ENCODE results near the gene OAS1.

The OAS1 gene

DNA sequence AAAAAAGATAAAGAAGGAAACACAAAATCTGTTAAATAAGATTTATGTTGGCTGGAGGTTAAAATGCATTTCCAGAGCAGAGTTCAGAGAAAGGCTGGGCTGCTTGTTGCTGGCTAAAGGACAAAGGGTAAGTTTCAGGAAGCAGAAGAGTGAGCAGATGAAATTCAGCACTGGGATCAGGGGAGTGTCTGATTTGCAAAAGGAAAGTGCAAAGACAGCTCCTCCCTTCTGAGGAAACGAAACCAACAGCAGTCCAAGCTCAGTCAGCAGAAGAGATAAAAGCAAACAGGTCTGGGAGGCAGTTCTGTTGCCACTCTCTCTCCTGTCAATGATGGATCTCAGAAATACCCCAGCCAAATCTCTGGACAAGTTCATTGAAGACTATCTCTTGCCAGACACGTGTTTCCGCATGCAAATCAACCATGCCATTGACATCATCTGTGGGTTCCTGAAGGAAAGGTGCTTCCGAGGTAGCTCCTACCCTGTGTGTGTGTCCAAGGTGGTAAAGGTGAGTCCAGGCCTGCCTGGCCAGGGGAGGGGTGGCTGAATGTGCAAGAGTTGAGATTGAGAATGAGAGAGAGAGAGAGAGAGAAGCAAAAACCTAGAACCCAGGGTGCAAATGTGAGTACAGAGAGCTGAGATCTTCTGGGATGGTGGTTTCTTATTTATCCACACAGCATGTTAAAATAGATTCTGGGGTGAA is at the start of gene OAS1:
OAS1 (plus strand) TSS at position 251 of the 703 bp plus-strand sequence; CDS start at position 329, 78 bp downstream.
- no peak for DNase-seq (ENCODE audit: low read depth in 2 of 2)

DNA sequence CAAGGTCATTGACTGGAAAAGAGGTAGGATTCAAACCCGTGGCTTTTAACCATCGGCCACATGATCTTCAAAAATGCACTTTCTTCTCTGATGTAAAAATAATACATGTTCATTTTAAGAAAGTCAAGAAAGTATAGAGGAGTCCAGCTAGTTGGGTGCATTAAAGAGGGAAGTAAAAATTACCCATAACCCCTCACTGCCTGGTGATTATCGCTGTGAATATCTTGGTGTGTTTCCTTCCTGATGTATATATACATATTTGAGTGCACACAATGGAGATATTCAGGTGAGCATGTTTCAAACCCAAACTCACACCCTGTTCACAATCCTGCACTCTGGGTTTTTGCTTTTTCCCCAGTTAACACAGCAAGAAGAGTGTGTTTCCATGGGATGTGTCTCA is 47.5 kb upstream of the OAS1 start:
- no peak for DNase-seq (ENCODE audit: low read depth in 2 of 2)

DNA sequence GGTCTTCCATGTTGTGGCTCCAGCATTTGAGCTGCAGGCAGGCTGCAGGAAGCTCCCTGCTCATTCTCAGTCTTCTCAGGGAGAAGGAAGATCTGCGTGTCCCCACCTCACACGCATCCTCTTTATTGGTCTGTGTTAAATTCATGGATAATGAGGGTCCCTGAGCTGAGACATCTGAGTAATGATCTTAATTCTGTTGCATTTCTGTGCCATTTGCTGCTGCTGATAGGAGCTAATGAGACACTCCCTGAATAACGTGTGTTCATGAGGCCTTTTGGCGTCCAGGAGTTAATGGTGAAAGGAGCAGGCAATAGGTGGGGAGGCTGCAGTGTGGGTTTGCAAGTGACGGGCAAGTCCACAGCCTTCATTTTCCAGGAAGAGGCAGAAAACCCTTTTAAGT is 46.6 kb upstream of the OAS1 start:
- no peak for DNase-seq (ENCODE audit: low read depth in 2 of 2)

DNA sequence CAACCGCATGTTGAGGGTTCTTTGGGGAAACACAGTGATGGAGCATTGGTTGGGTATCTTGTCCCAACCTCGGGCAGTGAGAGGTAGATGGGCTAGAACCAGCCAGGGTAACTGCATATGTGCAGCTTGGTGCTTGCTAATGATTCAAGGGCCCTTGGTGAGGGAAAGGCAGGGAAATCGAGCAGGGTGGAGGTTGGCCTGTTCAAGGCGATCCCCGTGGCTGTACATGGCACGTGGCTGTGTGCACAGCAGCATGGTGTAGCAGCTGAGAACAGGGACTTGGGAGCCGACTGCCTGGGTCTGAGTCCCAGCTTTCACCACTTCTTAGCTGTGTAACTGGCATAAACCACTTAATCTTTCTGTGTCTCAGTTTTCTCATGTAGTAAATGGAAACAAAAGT is 45.5 kb upstream of the OAS1 start:
- DNase-seq (ENCODE audit: low read depth in 2 of 2), result no peak

DNA sequence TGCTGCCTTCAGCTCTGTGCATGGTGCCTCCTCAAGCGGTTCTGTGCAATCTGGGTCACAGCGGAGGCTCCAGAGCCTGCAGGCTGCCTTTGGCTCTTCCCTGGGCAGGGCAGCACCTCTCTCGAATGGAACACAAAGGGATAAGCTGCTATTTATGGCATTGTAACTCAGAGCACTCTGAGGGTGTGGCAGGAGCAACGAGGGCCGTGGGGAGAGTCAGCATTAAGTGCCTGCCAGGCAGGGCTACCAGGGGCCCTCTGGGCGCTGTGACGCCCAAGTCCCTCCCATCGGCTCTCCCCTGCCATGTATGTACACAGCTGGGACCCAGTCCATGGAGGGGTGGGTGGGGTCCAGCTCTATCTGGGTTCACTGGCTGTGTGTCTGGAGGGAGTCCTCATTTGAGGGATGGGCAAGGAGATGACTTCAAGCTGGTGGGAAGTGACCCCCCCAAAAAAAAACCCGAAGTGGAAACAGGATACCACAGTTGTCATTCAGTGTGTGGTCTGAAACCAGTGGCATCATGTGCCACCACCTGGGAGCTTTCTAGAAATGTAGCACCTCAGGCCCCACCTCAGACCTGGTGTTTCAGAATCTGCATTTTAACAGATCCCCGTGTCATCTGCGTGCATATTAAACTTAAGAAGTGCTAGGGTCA is 44.0 kb upstream of the OAS1 start:
- DNase-seq (ENCODE audit: low read depth in 2 of 2), result no peak

GRCh38 chr12:112868459-112869041 is 38.2 kb upstream of the OAS1 start:
- no peak for DNase-seq (ENCODE audit: low read depth in 2 of 2)

GRCh38 chr12:112869091-112869490 is 37.7 kb upstream of the OAS1 start:
- no peak for DNase-seq (ENCODE audit: low read depth in 2 of 2)

DNA sequence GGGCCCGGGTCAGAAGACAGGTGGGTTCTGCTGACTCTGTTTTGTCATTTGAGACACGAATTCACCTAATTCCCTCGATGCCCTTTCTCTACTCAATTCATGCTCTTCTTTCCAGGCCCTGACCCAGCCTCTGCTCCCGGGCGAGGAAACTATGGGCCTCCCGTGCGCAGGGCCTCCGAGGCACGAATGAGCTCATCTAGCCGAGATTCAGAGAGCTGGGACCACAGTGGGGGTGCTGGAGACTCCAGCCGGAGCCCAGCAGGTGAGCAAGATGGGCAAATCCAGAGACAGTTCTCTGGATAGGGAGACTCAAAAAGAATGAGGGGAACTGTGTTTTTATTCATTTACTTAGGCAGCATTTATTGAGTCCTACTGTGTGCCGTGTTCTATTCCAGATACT is 37.0 kb upstream of the OAS1 start:
- DNase-seq (ENCODE audit: low read depth in 2 of 2), result no peak

GRCh38 chr12:112870267-112870980 is 36.3 kb upstream of the OAS1 start:
- DNase-seq (ENCODE audit: low read depth in 2 of 2), result no peak

DNA sequence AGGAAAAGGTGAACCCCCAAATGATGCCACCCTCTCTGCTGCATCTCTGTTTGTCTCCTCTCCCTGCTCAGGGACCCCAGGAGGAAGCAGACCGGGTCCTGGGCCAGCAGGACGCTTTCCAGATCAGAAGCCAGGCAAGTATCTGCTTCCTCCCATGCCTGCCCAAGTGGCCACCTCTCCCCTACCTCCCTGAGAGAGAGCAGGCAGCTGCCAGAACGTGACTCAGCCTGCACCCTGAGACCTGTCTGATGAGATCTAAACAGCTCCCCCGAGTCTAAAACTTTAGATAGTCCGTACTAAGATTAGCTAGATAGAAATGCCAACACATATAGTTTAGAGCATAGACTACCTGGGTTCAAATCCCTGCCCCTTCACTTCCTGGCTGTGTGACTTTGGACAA is 31.2 kb upstream of the OAS1 start:
- DNase-seq (ENCODE audit: low read depth in 2 of 2), result no peak

GRCh38 chr12:112876506-112876905 is 30.3 kb upstream of the OAS1 start:
- no peak for DNase-seq (ENCODE audit: low read depth in 2 of 2)

DNA sequence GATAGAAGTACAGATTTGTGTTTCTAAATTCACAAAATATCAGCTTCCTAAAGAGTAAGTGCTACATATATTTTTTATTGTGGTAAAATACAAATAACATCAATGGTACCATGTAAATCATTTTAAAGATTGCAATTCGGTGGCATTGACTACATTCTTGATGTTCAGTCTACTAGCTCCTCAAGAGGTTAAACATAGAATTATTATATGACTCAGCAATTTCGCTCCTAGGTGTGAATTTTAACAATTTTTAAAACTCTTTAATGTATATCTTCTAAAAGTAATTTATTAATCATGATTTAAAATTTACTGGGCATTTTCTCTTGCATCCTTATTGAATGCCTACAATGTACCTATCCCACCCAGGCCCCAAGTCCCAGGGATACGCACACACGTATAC is 29.8 kb upstream of the OAS1 start:
- no peak for DNase-seq (ENCODE audit: low read depth in 2 of 2)

DNA sequence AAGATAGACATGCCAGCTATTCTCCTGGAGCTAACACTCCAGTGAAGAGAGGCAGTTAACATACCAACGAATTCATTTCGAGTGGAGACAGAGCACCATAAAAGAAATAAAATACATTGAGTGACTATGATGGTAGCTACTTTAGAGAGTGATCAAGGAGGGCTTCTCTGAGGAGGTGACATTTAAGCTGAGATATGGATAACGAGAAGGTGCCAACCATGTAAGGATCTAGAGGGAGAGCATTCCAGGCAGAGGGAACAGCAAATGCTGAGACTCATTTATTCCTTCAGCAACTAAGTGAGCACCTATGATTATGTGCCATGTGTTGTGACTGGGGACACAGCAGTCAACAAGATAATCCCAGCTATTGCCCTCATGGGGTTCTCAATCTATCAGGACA is 28.3 kb upstream of the OAS1 start:
- no peak for DNase-seq (ENCODE audit: low read depth in 2 of 2)

DNA sequence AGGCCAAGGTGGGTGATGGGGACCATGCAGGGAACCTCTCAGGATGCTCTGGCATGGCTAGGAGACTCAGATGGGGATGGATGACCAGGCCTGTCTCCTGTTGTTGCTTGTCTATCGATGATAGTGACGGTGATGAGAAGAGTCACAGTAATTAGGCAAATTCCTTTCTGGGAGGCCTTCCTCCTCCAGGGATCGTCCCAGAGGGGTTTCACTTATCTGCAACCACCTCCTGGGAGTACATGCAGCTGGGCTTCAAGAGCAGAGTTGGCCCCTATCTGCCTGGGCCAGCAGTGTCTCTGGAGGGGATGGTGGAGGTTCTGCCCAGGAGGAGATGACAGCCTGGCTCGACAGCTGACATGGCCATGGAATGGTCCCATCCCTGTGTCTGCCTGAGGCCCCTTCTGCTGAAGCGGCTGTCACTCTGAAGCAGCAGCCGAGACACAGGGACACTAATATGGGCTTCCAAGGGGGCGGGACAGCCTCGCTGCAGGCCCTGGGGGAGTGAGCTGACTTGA is 27.5 kb upstream of the OAS1 start:
- DNase-seq (ENCODE audit: low read depth in 2 of 2), result no peak

DNA sequence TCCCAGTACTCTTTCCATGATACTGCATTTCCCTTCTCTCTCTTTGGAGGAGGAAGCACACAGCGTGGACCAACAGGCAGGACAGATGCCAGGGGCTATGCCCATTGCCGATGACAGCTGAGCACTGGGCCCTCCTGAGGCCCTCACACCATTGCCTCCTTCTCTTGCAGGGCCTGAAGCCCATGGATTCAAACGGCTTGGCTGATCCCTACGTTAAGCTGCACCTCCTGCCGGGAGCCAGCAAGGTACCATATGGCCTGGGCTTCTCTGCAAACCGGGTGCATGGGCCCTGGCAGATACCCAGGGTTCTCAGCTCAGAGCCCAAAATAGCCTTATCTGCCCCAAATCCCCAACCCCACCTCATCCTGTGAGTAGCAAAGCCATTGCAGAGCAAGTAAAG is 25.2 kb upstream of the OAS1 start:
- DNase-seq (ENCODE audit: low read depth in 2 of 2), result no peak

GRCh38 chr12:112885236-112885635 is 21.5 kb upstream of the OAS1 start:
- no peak for DNase-seq (ENCODE audit: low read depth in 2 of 2)

DNA sequence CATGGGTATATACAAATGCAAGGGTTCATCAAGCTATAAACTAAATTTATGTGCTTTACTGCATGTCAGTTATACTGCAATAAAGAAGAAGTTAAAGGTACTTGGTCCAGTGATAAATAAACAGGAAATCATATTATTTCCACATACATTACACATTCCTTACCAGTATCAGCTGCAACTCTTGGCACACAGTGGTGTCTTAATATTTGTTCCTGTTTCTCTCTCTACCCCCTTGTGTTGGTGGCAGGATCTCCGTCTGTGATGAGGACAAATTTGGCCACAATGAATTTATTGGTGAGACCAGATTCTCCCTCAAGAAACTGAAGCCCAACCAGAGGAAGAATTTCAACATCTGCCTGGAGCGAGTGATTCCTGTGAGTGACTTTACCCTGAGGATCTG is 19.2 kb upstream of the OAS1 start:
- DNase-seq (ENCODE audit: low read depth in 2 of 2), result no peak

DNA sequence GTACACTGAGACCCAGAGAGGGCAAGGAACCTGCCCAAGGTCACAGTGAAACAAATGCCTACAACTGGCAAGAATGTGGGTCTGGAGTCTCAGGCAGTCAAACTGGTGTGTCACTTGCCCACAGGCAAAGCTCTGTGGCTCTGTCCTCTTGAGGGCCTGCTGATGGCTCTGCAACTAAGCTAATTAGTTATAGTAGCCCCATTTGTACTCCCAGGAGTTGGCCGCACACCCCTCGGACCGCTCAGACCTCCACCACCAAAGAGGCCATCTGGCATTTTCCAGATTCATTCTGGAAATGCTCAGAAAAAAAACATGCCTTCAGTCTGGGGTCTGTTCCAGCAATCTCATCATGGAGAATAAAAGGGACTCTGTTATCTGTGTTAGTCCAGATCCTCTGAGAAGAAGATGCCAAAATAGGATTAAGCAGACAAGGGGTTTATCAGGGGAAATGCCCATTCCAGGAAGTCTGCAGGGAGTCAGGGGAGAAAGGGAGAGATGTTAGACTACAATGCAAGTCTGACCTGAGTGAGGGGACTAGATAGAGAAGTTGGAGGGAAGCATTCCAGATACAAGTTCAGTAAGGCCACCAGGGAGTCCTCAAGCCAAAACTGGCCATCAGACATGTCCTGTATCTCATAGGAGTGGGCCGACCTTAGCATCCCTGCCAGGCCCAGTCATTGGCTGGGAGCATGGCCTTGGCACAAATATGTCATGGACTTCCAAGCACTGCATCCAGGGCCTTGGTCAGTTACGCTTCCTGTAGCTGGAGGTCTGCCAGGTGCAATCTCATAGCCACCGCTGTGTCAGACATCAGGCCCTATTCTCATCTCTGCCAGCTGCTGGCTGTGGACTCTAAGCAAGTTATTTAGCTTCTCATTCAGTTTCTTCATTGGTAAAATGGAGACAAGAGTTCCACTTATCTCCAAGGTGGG is 15.4 kb upstream of the OAS1 start:
- DNase-seq (ENCODE audit: low read depth in 2 of 2), result no peak

DNA sequence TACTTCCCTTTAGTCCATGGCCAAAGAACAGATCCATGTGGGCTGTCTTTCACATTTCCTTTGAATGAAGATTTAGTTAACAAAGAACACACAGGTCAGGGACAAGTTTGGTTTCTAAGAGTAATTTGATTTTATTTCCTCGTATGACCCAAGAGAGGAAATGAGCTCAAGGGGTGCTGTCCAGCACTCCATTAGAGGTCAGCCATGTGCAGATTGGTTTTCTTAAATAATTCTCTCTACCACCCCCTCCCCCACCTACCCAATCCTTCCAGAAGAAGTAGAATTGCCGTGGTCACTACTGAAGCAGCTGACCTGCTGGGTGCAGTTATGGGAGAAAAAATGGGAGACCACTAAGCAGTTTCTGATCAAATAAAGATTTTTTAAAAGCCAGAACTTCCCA is 13.9 kb upstream of the OAS1 start:
- DNase-seq (ENCODE audit: low read depth in 2 of 2), result no peak

- no peak for DNase-seq (ENCODE audit: low read depth in 2 of 2)
These were observed 12.6 kb upstream of the OAS1 start for GRCh38 chr12:112894128-112894527.

GRCh38 chr12:112898380-112898779 is 8.4 kb upstream of the OAS1 start:
- no peak for DNase-seq (ENCODE audit: low read depth in 2 of 2)

All from fibroblast of skin of left quadriceps (primary cell).